Smooth muscle cell (in vitro differentiated cells): ENCODE measurements around the gene TCHH. TPM values are rescaled to one million over a fixed set of nuclear protein-coding genes. Genes with fewer than 3 reads are reported as not detected.
"Not testable (repeated sequence)": the region's sequence is repeated elsewhere in the genome, so short reads cannot be mapped to it uniquely, and the experiment has no call there.

Experiments
- DNase-seq: peaks from one replicate; lab custom pipeline; 2025; ENCODE audit not compliant: unreplicated experiment; lab: John Stamatoyannopoulos, UW
- H2AFZ ChIP-seq: fragments of 200-600 bp; sonication (generic); 2 replicates; pipeline ENCODE4 v1.6.0; 2016; ENCODE audit warnings: antibody characterized with exemption, low read depth, mild to moderate bottlenecking
- H3F3A ChIP-seq: fragments of 200-600 bp; sonication (generic); 2 replicates; pipeline ENCODE4 v1.6.0; 2017; ENCODE audit warnings: antibody characterized with exemption, low read depth
- H3K27ac ChIP-seq: fragments of 200-600 bp; sonication (generic); 2 replicates; pipeline ENCODE4 v1.5.1; 2016; ENCODE audit warnings: low read depth, mild to moderate bottlenecking
- H3K27me3 ChIP-seq: fragments of 200-600 bp; sonication (generic); 2 replicates; pipeline ENCODE4 v1.6.1; 2016; ENCODE audit warnings: low read depth, mild to moderate bottlenecking
- H3K36me3 ChIP-seq: fragments of 200-600 bp; sonication (generic); 2 replicates; pipeline ENCODE4 v1.5.1; 2016; ENCODE audit warnings: low read depth
- H3K4me1 ChIP-seq: fragments of 200-600 bp; sonication (generic); 2 replicates; pipeline ENCODE4 v1.5.1; 2016; ENCODE audit warnings: low read depth
- H3K4me2 ChIP-seq: fragments of 200-600 bp; sonication (generic); 2 replicates; pipeline ENCODE4 v1.6.0; 2016; ENCODE audit warnings: mild to moderate bottlenecking
- H3K4me3 ChIP-seq: fragments of 200-600 bp; sonication (generic); 2 replicates; pipeline ENCODE4 v1.5.1; 2016; ENCODE audit warnings: mild to moderate bottlenecking
- H3K79me2 ChIP-seq: fragments of 200-600 bp; sonication (generic); 2 replicates; pipeline ENCODE4 v1.6.0; 2016; ENCODE audit warnings: low read depth, mild to moderate bottlenecking
- H3K9ac ChIP-seq: fragments of 200-600 bp; sonication (generic); 2 replicates; pipeline ENCODE4 v1.6.0; 2016; ENCODE audit warnings: low read depth
- H3K9me3 ChIP-seq: fragments of 200-600 bp; sonication (generic); replicated peaks from 2 replicates; pipeline ENCODE4 v1.5.1; 2016; ENCODE audit warnings: low read depth
- H4K20me1 ChIP-seq: fragments of 200-600 bp; sonication (generic); 2 replicates; pipeline ENCODE4 v1.6.0; 2016; ENCODE audit warnings: low read depth
- CTCF ChIP-seq: fragments of 200-600 bp; sonication (generic); IDR thresholded peaks from 2 replicates; pipeline ENCODE4 v1.5.1; 2017; ENCODE audit warnings: borderline replicate concordance, mild to moderate bottlenecking, antibody characterized with exemption; ENCODE audit not compliant: insufficient read depth, poor library complexity, severe bottlenecking
- WGBS: methylation state at CpG from one replicate; pipeline ENCODE4 v1.1.7; 2016; ENCODE audit warnings: low lambda C conversion rate; 5-methylcytosine and 5-hydroxymethylcytosine counted together
- polyA plus RNA-seq: library from polyadenylated mRNA; unstranded; fragments of >200 nt; fragmentation: Nextera tagmentation; extraction: Ambion mirVana; gene quantifications from 2 replicates; pipeline ENCODE4 v1.2.1, GENCODE V29; 2016
- total RNA-seq: library from RNA; depleted of rRNA; stranded (reverse); fragments of >200 nt; gene quantifications from 2 replicates; pipeline ENCODE4 v1.2.3, GENCODE V29; 2014

Gene TCHH
- total and polyA plus RNA-seq, 2 experiments from 2014 or later = not detected

DNA sequence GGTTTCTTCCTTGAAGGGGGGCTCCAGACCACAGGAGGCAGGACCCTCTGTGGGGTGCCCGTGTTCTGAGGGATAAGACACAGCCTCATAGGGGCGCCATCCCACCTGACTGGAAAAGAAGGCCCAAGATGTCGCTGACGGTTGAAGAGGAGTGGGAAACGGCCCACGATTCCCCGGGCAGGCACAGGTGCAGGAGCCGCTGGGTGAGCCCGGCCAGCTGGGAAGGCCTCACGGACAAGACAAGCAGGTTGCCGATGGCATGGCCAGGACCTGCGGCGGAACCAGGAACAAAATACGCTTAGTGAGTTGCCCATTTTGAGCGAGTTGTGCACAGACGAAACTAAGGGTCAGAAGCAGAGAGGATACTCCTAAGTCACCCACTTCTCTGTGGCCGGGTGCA lies 34.8 kb downstream of the TCHH start:
- H3K79me2 ChIP-seq, H3K4me3 ChIP-seq, H3F3A ChIP-seq, H3K27me3 ChIP-seq, DNase-seq, H3K4me2 ChIP-seq, H3K9me3 ChIP-seq, H4K20me1 ChIP-seq, H3K27ac ChIP-seq, H3K9ac ChIP-seq, H3K4me1 ChIP-seq, H2AFZ ChIP-seq, H3K36me3 ChIP-seq: not testable (repeated sequence)
- WGBS = 90% methylated on average over 17 of the region's 17 CpGs

- no peaks in the 10 kb centered on the region for H3K36me3 ChIP-seq
- no peaks in the 10 kb centered on the region for H3K79me2 ChIP-seq
- H3K27ac ChIP-seq = no peak overlapping the region
- no peaks in the 10 kb centered on the region for H3K4me1 ChIP-seq
- WGBS = 81% methylated on average over 24 of the region's 24 CpGs
- no peaks in the 10 kb centered on the region for H3K27me3 ChIP-seq
- H2AFZ ChIP-seq = no peak overlapping the region
- H3F3A ChIP-seq = no peaks in the 10 kb centered on the region
- H4K20me1 ChIP-seq = no peaks in the 10 kb centered on the region
- no peak overlapping the region for H3K4me2 ChIP-seq
- H3K9ac ChIP-seq = no peak overlapping the region
- H3K4me3 ChIP-seq = no peak overlapping the region
- no peak for TF ChIP-seq CTCF
- H3K9me3 ChIP-seq = no peaks in the 10 kb centered on the region
- no peak for DNase-seq
Measured at GRCh38 chr1:152078831-152079441, 36.3 kb downstream of the TCHH start.

- Histone ChIP-seq H3F3A (no peaks in the 10 kb centered on the region), H3K4me2 (no peak overlapping the region), H3K27ac (no peak overlapping the region), H4K20me1 (no peaks in the 10 kb centered on the region), H3K9ac (no peak overlapping the region), H3K79me2 (no peaks in the 10 kb centered on the region), H3K36me3 (no peaks in the 10 kb centered on the region), H3K9me3 (no peaks in the 10 kb centered on the region), H3K27me3 (no peaks in the 10 kb centered on the region), H3K4me1 (no peaks in the 10 kb centered on the region), H2AFZ (no peak overlapping the region), H3K4me3 (no peak overlapping the region)
- TF ChIP-seq CTCF = no peak
- DNase-seq = no peak
- WGBS = 57% methylated on average over 3 of the region's 3 CpGs
Measured at GRCh38 chr1:152072311-152072710, 42.9 kb downstream of the TCHH start.

- DNase-seq = no peak
- Histone ChIP-seq H3F3A (no peaks in the 10 kb centered on the region), H3K4me2 (no peak overlapping the region), H3K4me1 (no peaks in the 10 kb centered on the region), H3K79me2 (no peaks in the 10 kb centered on the region), H3K9me3 (no peaks in the 10 kb centered on the region), H3K27me3 (no peaks in the 10 kb centered on the region), H4K20me1 (no peaks in the 10 kb centered on the region), H2AFZ (no peak overlapping the region), H3K36me3 (no peaks in the 10 kb centered on the region), H3K4me3 (no peak overlapping the region), H3K9ac (no peak overlapping the region), H3K27ac (no peak overlapping the region)
- WGBS = 80% methylated on average over 3 of the region's 3 CpGs
- TF ChIP-seq CTCF = no peak
Measured at GRCh38 chr1:152071123-152071522, 44.1 kb downstream of the TCHH start.
